SU-DHL-6 (cell line): Measurements from ENCODE around the gene RTL5.

Source experiments
- H2AFZ ChIP-seq: fragments of 200-600 bp; sonication (generic); 2 replicates; pipeline ENCODE4 v1.6.1; 2014; ENCODE audit warnings: low read depth, mild to moderate bottlenecking, moderate library complexity, mixed read lengths, antibody characterized with exemption, low read length; ENCODE audit not compliant: severe bottlenecking
- H3F3A ChIP-seq: fragments of 200-600 bp; shearing (Covaris generic); 2 replicates; pipeline ENCODE4 v1.6.0; 2016; ENCODE audit warnings: antibody characterized with exemption, mild to moderate bottlenecking; ENCODE audit not compliant: insufficient read depth
- H3K27ac ChIP-seq: fragments of 200-600 bp; sonication (generic); 2 replicates; pipeline ENCODE4 v1.5.1; 2016; ENCODE audit warnings: low read depth, mild to moderate bottlenecking, low read length, moderate library complexity, mixed read lengths
- H3K27me3 ChIP-seq: fragments of 200-600 bp; sonication (generic), shearing (Covaris generic); 2 replicates; pipeline ENCODE4 v1.6.0; 2014; ENCODE audit warnings: mild to moderate bottlenecking, low read length
- H3K36me3 ChIP-seq: fragments of 200-600 bp; sonication (generic); 2 replicates; pipeline ENCODE4 v1.6.1; 2014; ENCODE audit warnings: mild to moderate bottlenecking, low read length, mixed read lengths
- H3K4me2 ChIP-seq: fragments of 300-600, 200-600 bp; shearing (Covaris generic), sonication (generic); 2 replicates; pipeline ENCODE4 v1.6.0; 2014; ENCODE audit warnings: low read length, low read depth, mild to moderate bottlenecking; ENCODE audit not compliant: poor library complexity, severe bottlenecking
- H3K4me3 ChIP-seq: fragments of 200-600 bp; sonication (generic); 2 replicates; pipeline ENCODE4 v1.5.1; 2014; ENCODE audit warnings: antibody characterized with exemption, low read length, mild to moderate bottlenecking, mixed read lengths; ENCODE audit not compliant: insufficient read depth, poor library complexity, severe bottlenecking
- H3K79me2 ChIP-seq: fragments of 200-600 bp; sonication (generic); 2 replicates; pipeline ENCODE4 v1.6.1; 2014; ENCODE audit warnings: mild to moderate bottlenecking, low read length, moderate library complexity; ENCODE audit not compliant: insufficient read depth
- H3K9ac ChIP-seq: fragments of 200-600 bp; sonication (generic); 2 replicates; pipeline ENCODE4 v1.7.0; 2014; ENCODE audit warnings: mild to moderate bottlenecking, low read length
- H3K9me2 ChIP-seq: fragments of 200-600 bp; sonication (generic); replicated peaks from 2 replicates; pipeline ENCODE4 v1.6.1; 2014; ENCODE audit warnings: low read length; ENCODE audit not compliant: insufficient read depth
- H3K9me3 ChIP-seq: fragments of 200-600 bp; sonication (generic); 2 replicates; pipeline ENCODE4 v1.6.1; 2014; ENCODE audit warnings: low read length, mixed read lengths; ENCODE audit not compliant: insufficient read depth
- H4K20me1 ChIP-seq: fragments of 200-600 bp; sonication (generic); 2 replicates; pipeline ENCODE4 v1.6.1; 2014; ENCODE audit warnings: low read depth, mild to moderate bottlenecking, antibody characterized with exemption, low read length, moderate library complexity, mixed read lengths
- CTCF ChIP-seq: fragments of 200-600 bp; sonication (generic); IDR thresholded peaks from one replicate; pipeline ENCODE4 v1.5.1; 2017; ENCODE audit warnings: antibody characterized with exemption, mild to moderate bottlenecking, low read length, moderate library complexity; ENCODE audit not compliant: insufficient read depth, poor library complexity, severe bottlenecking
- EZH2phosphoT487 ChIP-seq: fragments of 200-600 bp; sonication (generic), shearing (Covaris generic); conservative IDR thresholded peaks from 2 replicates; pipeline ENCODE4 v1.6.1; 2018; ENCODE audit warnings: mild to moderate bottlenecking, antibody characterized with exemption, low read length, moderate library complexity, mixed read lengths

The RTL5 gene

GRCh38 chrX:72094894-72095293 is 36.8 kb downstream of the RTL5 start:
- Histone ChIP-seq H3F3A (no peaks in the 10 kb centered on the region), H4K20me1 (no peaks in the 10 kb centered on the region), H3K4me3 (no peak overlapping the region), H3K9ac (no peak overlapping the region), H3K79me2 (no peaks in the 10 kb centered on the region), H3K9me2 (no peaks in the 10 kb centered on the region), H3K4me2 (no peak overlapping the region), H3K36me3 (no peaks in the 10 kb centered on the region), H3K27me3 (no peaks in the 10 kb centered on the region), H3K27ac (no peak overlapping the region), H3K9me3 (no peaks in the 10 kb centered on the region), H2AFZ (no peak overlapping the region)
- TF ChIP-seq EZH2phosphoT487: no peak
- no peak for TF ChIP-seq CTCF

GRCh38 chrX:72089254-72089653 is 42.5 kb downstream of the RTL5 start:
- H3F3A ChIP-seq: no peaks in the 10 kb centered on the region
- no peak overlapping the region for H3K4me2 ChIP-seq
- H3K4me3 ChIP-seq: no peak overlapping the region
- no peaks in the 10 kb centered on the region for H3K9me3 ChIP-seq
- no peaks in the 10 kb centered on the region for H3K9me2 ChIP-seq
- H2AFZ ChIP-seq: no peak overlapping the region
- no peak overlapping the region for H3K27ac ChIP-seq
- no peaks in the 10 kb centered on the region for H3K36me3 ChIP-seq
- H3K9ac ChIP-seq: no peak overlapping the region
- H3K79me2 ChIP-seq: no peaks in the 10 kb centered on the region
- no peaks in the 10 kb centered on the region for H4K20me1 ChIP-seq
- TF ChIP-seq CTCF (no peak), EZH2phosphoT487 (no peak)
- H3K27me3 ChIP-seq: no peaks in the 10 kb centered on the region

GRCh38 chrX:72088761-72089160 is 43.0 kb downstream of the RTL5 start:
- H3K36me3 ChIP-seq: no peaks in the 10 kb centered on the region
- no peak overlapping the region for H2AFZ ChIP-seq
- no peaks in the 10 kb centered on the region for H3K79me2 ChIP-seq
- no peaks in the 10 kb centered on the region for H4K20me1 ChIP-seq
- H3F3A ChIP-seq: no peaks in the 10 kb centered on the region
- H3K9ac ChIP-seq: no peak overlapping the region
- H3K27ac ChIP-seq: no peak overlapping the region
- no peaks in the 10 kb centered on the region for H3K9me3 ChIP-seq
- TF ChIP-seq EZH2phosphoT487 (no peak), CTCF (no peak)
- H3K4me2 ChIP-seq: no peak overlapping the region
- H3K9me2 ChIP-seq: no peaks in the 10 kb centered on the region
- no peak overlapping the region for H3K4me3 ChIP-seq
- no peaks in the 10 kb centered on the region for H3K27me3 ChIP-seq
